Fibroblast of the aortic adventitia (primary cell): ENCODE results near the gene MOG. TPM values are rescaled to one million over a fixed set of nuclear protein-coding genes. Genes with fewer than 3 reads are reported as not detected.

ENCODE experiments used
- DNase-seq: peaks from one replicate; pipeline ENCODE4 v3.0.0-alpha.2; 2010; ENCODE audit warnings: low read depth
- H3K4me3 ChIP-seq: 2 replicates; pipeline ENCODE4 v1.5.1; 2011; ENCODE audit warnings: low read depth, mild to moderate bottlenecking, control low read depth, low read length, moderate library complexity
- total RNA-seq: library from RNA; depleted of rRNA; stranded (reverse); fragments of >200 nt; gene quantifications from 2 replicates; pipeline ENCODE4 v1.2.3, GENCODE V29; 2012; ENCODE audit warnings: low replicate concordance
- TF ChIP-seq, protein P1 (sequence below): IDR thresholded peaks from 2 replicates; pipeline ENCODE4 v1.5.1; 2011; ENCODE audit warnings: mild to moderate bottlenecking, low read length, control low read depth, inconsistent platforms; ENCODE audit not compliant: insufficient read depth

The MOG gene
- total RNA-seq, 1 donor: not detected

- no peak overlapping the region for H3K4me3 ChIP-seq
- TF ChIP-seq, protein P1, sequence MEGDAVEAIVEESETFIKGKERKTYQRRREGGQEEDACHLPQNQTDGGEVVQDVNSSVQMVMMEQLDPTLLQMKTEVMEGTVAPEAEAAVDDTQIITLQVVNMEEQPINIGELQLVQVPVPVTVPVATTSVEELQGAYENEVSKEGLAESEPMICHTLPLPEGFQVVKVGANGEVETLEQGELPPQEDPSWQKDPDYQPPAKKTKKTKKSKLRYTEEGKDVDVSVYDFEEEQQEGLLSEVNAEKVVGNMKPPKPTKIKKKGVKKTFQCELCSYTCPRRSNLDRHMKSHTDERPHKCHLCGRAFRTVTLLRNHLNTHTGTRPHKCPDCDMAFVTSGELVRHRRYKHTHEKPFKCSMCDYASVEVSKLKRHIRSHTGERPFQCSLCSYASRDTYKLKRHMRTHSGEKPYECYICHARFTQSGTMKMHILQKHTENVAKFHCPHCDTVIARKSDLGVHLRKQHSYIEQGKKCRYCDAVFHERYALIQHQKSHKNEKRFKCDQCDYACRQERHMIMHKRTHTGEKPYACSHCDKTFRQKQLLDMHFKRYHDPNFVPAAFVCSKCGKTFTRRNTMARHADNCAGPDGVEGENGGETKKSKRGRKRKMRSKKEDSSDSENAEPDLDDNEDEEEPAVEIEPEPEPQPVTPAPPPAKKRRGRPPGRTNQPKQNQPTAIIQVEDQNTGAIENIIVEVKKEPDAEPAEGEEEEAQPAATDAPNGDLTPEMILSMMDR: no peak
Measured at GRCh38 chr6:29685718-29686326, 28.9 kb downstream of the MOG start.

DNA sequence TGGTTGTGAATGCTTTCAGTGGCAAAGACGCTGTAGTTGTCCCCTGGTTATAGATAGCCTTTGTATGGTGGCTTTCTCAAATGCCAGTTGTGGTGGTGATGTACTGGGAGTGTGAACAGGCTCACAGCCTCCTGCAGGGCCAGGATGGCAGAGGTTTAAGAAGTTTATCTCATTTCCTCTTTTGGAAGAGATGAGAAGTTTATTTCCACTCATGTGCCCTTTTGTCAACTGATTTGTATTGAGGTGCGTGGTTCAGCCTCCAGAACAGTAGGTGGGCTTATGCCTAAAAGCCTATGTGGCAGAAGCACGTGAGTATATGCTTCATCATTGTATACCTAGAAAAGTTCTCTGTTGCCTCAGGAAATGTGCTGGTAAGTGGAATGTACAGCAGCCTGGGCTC is 37.7 kb downstream of the MOG start:
- no peak for DNase-seq
- no peak overlapping the region for H3K4me3 ChIP-seq
- TF ChIP-seq, protein P1: no peak

More at GRCh38 chr6:29685718-29686326, 28.9 kb downstream of the MOG start:
- DNase-seq: no peak

DNA sequence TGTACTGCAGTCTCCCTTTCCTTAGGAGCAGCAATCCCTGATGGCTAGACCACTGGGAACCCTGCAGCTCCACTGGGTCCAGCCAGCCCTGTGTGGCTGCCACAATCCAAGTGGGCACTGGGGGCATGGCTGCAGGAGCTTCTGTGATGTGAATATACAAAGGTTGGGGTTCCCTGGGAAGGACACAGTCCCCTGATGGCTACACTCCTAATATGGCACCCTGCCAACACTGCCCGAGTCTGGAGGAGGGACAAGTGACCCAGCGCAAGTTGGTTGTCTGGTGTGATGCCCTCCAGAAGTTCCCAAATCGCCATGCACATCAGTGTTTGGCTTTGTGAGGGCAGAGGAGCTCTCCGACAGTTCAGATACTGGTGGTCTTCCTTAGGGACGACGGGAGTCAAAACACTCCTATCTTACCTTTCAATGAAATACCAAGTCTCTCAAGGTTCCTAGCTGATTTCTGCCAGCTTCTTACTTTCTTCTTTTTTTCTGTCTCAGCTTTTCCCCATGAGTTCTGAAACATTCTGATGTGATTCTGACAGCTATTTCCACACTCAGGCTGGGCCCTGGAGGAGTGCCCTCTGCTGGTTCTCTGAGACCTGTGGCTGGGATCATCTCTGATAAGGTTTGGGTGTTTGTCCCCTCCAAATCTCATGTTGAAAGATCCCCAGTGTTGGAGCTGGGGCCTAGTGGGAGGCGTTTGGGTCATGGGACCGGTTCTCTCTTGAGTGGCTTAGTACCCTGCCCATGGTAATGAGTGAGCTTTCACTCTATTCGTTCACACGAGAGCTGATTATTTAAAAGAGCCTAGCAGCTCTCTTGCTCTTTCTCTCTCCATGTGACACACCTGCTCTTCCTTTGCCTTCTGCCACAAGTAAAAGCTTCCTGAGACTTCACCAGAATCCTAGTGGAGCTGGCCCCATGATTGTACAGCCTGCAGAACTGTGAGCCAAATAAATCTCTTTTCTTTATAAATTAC is 39.5 kb downstream of the MOG start:
- no peak overlapping the region for H3K4me3 ChIP-seq
- peak; percentile 19 for DNase-seq

DNA sequence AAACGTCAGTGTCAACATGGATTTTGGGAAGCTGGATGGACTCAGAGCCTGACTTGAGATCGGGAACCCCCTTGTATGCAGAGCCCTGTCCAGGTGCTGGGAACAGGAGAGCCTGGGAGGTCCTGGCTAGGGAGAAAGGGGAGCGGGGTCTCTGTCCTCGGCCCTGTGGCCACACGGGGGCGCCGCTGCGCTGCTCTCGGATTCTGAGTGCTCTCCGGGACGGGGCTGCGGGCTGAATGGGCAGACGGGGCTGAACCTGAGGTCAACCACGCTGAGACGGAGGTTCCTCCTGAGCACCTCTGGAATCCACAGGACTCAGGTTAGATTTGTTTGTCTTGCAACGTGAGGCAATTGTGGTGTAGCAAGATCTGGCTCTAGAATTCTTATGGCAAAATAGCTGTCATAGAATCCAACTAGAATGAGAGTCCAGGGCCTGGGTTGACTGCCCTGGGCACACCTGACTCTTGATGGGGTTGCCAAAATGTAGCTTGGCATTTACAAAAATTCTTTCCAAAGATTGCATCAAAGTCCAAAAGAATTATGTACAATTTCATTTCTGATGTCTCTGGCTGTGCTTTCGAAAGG is 45.7 kb downstream of the MOG start:
- DNase-seq: peak; percentile 15
- TF ChIP-seq, protein P1: peak; percentile 66

More for the DNA sequence above, 39.5 kb downstream of the MOG start:
- TF ChIP-seq, protein P1: peak; percentile 60

GRCh38 chr6:29705389-29706231 is 48.7 kb downstream of the MOG start:
- peak; percentile 71 for DNase-seq
- TF ChIP-seq, protein P1: peak; percentile 66
- H3K4me3 ChIP-seq: no peak overlapping the region

More for the DNA sequence above, 45.7 kb downstream of the MOG start:
- H3K4me3 ChIP-seq: no peak overlapping the region

DNA sequence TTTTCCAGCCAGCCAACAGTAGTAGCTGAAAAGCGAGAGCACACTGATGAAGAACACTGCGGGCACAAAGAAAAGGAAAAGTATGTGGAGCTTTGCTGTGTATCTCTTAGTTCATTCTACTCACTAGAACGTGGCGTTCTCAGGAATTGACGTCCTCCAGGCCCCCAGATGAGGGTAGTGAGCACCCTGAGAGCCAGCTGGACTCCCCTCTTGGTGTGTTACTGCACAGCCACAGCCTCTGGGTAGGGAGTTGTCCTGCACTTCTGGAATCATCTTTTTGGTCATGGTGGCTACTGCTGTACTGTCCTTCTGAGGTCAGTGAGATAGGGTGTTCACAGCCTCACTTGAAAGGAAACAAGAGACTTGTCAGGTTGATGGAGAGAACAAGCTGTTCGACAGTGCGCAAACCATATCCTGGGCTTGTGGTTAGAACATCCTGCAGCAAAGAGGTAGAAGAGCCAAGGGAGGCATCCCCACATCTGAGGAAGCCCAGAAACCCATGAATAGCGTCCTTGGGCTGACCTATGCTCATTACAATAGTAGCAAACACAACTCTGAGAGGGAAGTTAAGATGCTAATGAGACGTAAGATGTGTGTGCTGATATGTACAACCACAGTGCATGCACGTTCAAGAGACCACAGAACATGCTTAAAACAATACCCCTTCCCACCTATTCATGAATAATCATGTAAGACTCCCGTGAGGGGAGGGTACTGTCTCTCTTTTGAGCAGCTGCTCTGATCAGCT is 51.7 kb downstream of the MOG start:
- TF ChIP-seq, protein P1: no peak
- DNase-seq: no peak
- H3K4me3 ChIP-seq: no peak overlapping the region
